GM12874 (cell line): ENCODE measurements around the gene SEMA7A.

Source experiments
- CTCF ChIP-seq: IDR thresholded peaks from 2 replicates; pipeline ENCODE4 v1.5.1; 2011; ENCODE audit warnings: low read depth, mild to moderate bottlenecking, control low read depth, low read length, moderate library complexity; ENCODE audit not compliant: insufficient read depth

Gene SEMA7A

GRCh38 chr15:74433592-74434262 is at the start of gene SEMA7A:
TSS of gene SEMA7A (minus strand) at chr15:74433958. CDS start at chr15:74433918, 40 bp downstream.
- TF ChIP-seq CTCF = no peak

GRCh38 chr15:74482661-74483060 is 48.9 kb upstream of the SEMA7A start:
- TF ChIP-seq CTCF = 0 out of 2 replicates have a peak, but pooled peaks have one; percentile 3

GRCh38 chr15:74470631-74471395 is 37.1 kb upstream of the SEMA7A start:
- TF ChIP-seq CTCF = no peak

- TF ChIP-seq CTCF = no peak
Measured at GRCh38 chr15:74468341-74469032, 34.7 kb upstream of the SEMA7A start.

- no peak for TF ChIP-seq CTCF
Measured at GRCh38 chr15:74466570-74466969, 32.8 kb upstream of the SEMA7A start.

GRCh38 chr15:74464897-74465296 is 31.1 kb upstream of the SEMA7A start:
- TF ChIP-seq CTCF = no peak

- TF ChIP-seq CTCF = no peak
Measured at GRCh38 chr15:74464216-74464615, 30.5 kb upstream of the SEMA7A start.
